Neural progenitor cell (in vitro differentiated cells): Measurements from ENCODE around the gene TWIST1. TPM values are rescaled to one million over a fixed set of nuclear protein-coding genes. Genes with fewer than 3 reads are reported as not detected.

Experiments
- DNase-seq: peaks from one replicate; pipeline ENCODE4 v3.0.0-alpha.2; 2016; ENCODE audit warnings: low spot score
- H2AFZ ChIP-seq: fragments of 200-600 bp; sonication (generic); replicated peaks from 2 replicates; pipeline ENCODE4 v1.6.1; 2016; ENCODE audit warnings: antibody characterized with exemption
- H3F3A ChIP-seq: fragments of 200-600 bp; sonication (generic); 2 replicates; pipeline ENCODE4 v1.6.1; 2016; ENCODE audit warnings: antibody characterized with exemption, low read depth
- H3K27ac ChIP-seq: fragments of 200-600 bp; sonication (generic); 2 replicates; pipeline ENCODE4 v1.5.1; 2016; ENCODE audit warnings: mild to moderate bottlenecking
- H3K27me3 ChIP-seq: fragments of 200-600 bp; sonication (generic); 2 replicates; pipeline ENCODE4 v1.6.1; 2016; ENCODE audit warnings: mild to moderate bottlenecking, moderate library complexity
- H3K36me3 ChIP-seq: fragments of 200-600 bp; sonication (generic); 2 replicates; pipeline ENCODE4 v1.5.1; 2016
- H3K4me1 ChIP-seq: fragments of 200-600 bp; sonication (generic); 2 replicates; pipeline ENCODE4 v1.6.1; 2016; ENCODE audit warnings: mixed run types
- H3K4me2 ChIP-seq: fragments of 200-600 bp; sonication (generic); 2 replicates; pipeline ENCODE4 v1.6.1; 2016
- H3K4me3 ChIP-seq: fragments of 200-600 bp; sonication (generic); 2 replicates; pipeline ENCODE4 v1.5.1; 2016
- H3K79me2 ChIP-seq: fragments of 200-600 bp; sonication (generic); 2 replicates; pipeline ENCODE4 v1.6.1; 2016; ENCODE audit warnings: low read depth
- H3K9ac ChIP-seq: fragments of 200-600 bp; sonication (generic); 2 replicates; pipeline ENCODE4 v1.6.1; 2016
- H3K9me3 ChIP-seq: fragments of 200-600 bp; sonication (generic); 2 replicates; pipeline ENCODE4 v1.5.1; 2016; ENCODE audit warnings: low read depth
- H4K20me1 ChIP-seq: fragments of 200-600 bp; sonication (generic); 2 replicates; pipeline ENCODE4 v1.6.1; 2016; ENCODE audit warnings: low read depth
- H3K27ac Mint-ChIP-seq: 3 replicates; pipeline ENCODE4 v1.8.0; 2021; ENCODE audit warnings: mixed read lengths
- H3K27me3 Mint-ChIP-seq: 2 replicates; pipeline ENCODE4 v1.8.0; 2022; ENCODE audit warnings: low read depth, mild to moderate bottlenecking, inconsistent platforms, moderate library complexity, mixed read lengths; ENCODE audit not compliant: insufficient read depth
- H3K36me3 Mint-ChIP-seq: 3 replicates; pipeline ENCODE4 v1.8.0; 2021; ENCODE audit warnings: mixed read lengths
- H3K4me1 Mint-ChIP-seq: 3 replicates; pipeline ENCODE4 v1.8.0; 2021; ENCODE audit warnings: mixed read lengths
- H3K4me3 Mint-ChIP-seq: 3 replicates; pipeline ENCODE4 v1.8.0; 2021; ENCODE audit warnings: mild to moderate bottlenecking, moderate library complexity, mixed read lengths
- H3K9me3 Mint-ChIP-seq: 3 replicates; pipeline ENCODE4 v1.8.0; 2020; ENCODE audit warnings: mixed read lengths
- EZH2 ChIP-seq: fragments of 200-600 bp; sonication (generic); IDR thresholded peaks from 2 replicates; pipeline ENCODE4 v1.6.1; 2017; ENCODE audit warnings: antibody characterized with exemption, mild to moderate bottlenecking, moderate library complexity
- EZH2phosphoT487 ChIP-seq: fragments of 200-600 bp; sonication (generic); IDR thresholded peaks from 2 replicates; pipeline ENCODE4 v1.6.1; 2017; ENCODE audit warnings: antibody characterized with exemption
- total RNA-seq: library from RNA; depleted of rRNA; stranded (reverse); fragments of >200 nt; gene quantifications from 2 replicates; pipeline ENCODE4 v1.2.3, GENCODE V29; 2015; ENCODE audit warnings: low replicate concordance
- TF ChIP-seq, protein P1 (sequence below): fragments of 200-600 bp; sonication (generic); IDR thresholded peaks from 2 replicates; pipeline ENCODE4 v1.5.1; 2017; ENCODE audit warnings: antibody characterized with exemption, mild to moderate bottlenecking

The TWIST1 gene
- total RNA-seq, 1 donor from 2014 or later: not detected

DNA sequence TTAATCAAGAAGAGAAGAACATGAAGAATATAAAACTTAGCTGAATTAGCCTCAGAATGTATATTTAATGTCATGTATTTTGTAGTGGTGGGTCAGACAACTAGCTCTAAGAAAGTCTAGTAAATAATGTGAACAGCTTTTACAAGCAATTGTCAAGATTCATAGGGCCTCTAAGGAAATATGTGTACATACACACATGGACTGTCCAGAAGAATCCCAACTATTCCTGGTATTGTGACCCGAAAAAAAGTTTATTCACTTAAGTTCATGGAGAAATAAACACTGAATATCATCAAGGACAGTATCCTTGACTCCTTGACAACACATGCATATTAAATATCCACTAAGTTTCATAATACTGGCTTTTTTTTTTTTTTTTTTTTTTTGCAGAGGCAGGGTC, 11.4 kb upstream of the TWIST1 start:
- Histone ChIP-seq H3F3A (no peaks in the 10 kb centered on the region), H3K4me3 (no peak overlapping the region), H3K9me3 (no peaks in the 10 kb centered on the region), H3K27me3 (peaks cover 86% of the 10 kb centered on the region), H3K27ac (no peak overlapping the region), H3K79me2 (no peaks in the 10 kb centered on the region), H2AFZ (no peak overlapping the region), H3K9ac (no peak overlapping the region), H3K36me3 (no peaks in the 10 kb centered on the region), H3K4me2 (no peak overlapping the region), H4K20me1 (no peaks in the 10 kb centered on the region), H3K4me1 (no peaks in the 10 kb centered on the region)
- no peak for DNase-seq
- H3K9me3 Mint-ChIP-seq: no peaks in the 10 kb centered on the region
- no peaks in the 10 kb centered on the region for H3K4me1 Mint-ChIP-seq
- peaks cover 2% of the 10 kb centered on the region for H3K27me3 Mint-ChIP-seq
- no peak overlapping the region for H3K27ac Mint-ChIP-seq
- H3K4me3 Mint-ChIP-seq: no peak overlapping the region
- no peaks in the 10 kb centered on the region for H3K36me3 Mint-ChIP-seq
- no peak for TF ChIP-seq EZH2phosphoT487
- TF ChIP-seq, protein P1, sequence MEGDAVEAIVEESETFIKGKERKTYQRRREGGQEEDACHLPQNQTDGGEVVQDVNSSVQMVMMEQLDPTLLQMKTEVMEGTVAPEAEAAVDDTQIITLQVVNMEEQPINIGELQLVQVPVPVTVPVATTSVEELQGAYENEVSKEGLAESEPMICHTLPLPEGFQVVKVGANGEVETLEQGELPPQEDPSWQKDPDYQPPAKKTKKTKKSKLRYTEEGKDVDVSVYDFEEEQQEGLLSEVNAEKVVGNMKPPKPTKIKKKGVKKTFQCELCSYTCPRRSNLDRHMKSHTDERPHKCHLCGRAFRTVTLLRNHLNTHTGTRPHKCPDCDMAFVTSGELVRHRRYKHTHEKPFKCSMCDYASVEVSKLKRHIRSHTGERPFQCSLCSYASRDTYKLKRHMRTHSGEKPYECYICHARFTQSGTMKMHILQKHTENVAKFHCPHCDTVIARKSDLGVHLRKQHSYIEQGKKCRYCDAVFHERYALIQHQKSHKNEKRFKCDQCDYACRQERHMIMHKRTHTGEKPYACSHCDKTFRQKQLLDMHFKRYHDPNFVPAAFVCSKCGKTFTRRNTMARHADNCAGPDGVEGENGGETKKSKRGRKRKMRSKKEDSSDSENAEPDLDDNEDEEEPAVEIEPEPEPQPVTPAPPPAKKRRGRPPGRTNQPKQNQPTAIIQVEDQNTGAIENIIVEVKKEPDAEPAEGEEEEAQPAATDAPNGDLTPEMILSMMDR: no peak

DNA sequence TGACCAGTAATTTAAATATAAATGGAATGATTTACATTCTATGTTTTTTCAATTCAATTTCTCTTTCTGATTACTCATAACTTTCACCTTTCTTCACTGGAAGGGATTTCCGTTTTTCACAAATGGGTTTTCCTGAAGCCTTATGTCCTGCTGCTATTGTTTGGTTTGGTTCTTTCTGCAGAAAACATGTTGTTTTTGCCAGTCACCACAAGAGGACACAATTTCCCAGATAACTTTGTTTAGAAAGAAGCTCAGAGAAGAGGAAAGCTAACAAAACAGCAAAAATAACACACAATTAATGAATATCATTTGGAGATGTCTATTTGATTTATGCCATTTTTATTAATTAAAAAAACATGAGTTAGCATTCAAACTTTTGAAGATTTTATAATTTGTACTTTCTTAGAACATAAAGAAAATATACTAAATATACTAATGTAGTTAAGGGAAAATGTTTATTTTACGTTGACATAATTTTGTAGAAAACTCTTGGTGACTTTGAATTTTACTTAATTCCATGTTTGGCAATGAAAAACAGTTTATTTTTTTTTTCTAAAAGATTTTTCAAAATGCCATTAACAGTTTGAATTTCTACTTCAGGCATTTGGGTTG, 4.6 kb upstream of the TWIST1 start:
- Histone ChIP-seq H3F3A (peaks cover 10% of the 10 kb centered on the region), H3K4me3 (no peak overlapping the region), H3K4me1 (no peaks in the 10 kb centered on the region), H4K20me1 (peaks cover 27% of the 10 kb centered on the region), H3K27me3 (peaks cover 100% of the 10 kb centered on the region), H2AFZ (no peak overlapping the region), H3K9me3 (no peaks in the 10 kb centered on the region), H3K79me2 (no peaks in the 10 kb centered on the region), H3K36me3 (no peaks in the 10 kb centered on the region), H3K27ac (no peak overlapping the region), H3K9ac (no peak overlapping the region), H3K4me2 (no peak overlapping the region)
- Mint-ChIP-seq H3K9me3 (no peaks in the 10 kb centered on the region), H3K27me3 (peaks cover 32% of the 10 kb centered on the region), H3K36me3 (no peaks in the 10 kb centered on the region), H3K27ac (no peak overlapping the region), H3K4me3 (no peak overlapping the region), H3K4me1 (peaks cover 11% of the 10 kb centered on the region)
- peak; percentile 69 for DNase-seq
- no peak for TF ChIP-seq EZH2phosphoT487
- TF ChIP-seq, protein P1: peak; percentile 88

DNA sequence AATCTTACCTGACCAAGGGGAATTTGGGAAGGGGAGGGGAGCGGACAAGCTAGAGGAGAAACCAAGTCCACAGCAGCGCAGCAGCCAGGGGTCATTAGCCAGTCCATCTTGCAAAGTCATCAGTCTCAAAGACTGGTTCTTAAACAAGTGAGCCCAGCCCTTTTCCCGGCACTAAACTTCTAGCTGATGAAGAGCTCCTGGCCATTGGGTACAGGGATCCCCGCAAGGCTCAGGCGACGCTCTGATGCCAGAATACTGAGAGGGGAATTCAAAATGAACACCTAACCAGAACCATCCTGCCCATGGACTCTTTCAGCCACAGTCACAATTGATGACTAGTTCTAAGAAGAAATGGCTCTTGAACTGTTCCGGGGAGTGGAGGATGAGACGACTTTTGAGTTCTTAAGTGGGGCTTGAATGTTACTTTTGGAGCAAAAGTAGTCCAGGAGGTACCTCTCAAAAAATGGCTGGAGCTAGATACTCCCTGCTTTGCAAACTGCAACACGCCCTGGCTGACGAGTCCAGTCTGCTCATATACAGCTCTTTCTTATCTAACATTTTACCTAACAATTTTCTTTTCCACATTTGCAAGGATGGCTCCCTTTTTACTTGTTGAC, 2.5 kb upstream of the TWIST1 start:
- H3K9me3 Mint-ChIP-seq: no peaks in the 10 kb centered on the region
- no peaks in the 10 kb centered on the region for H3K9me3 ChIP-seq
- H3K27me3 Mint-ChIP-seq: peaks cover 41% of the 10 kb centered on the region
- peaks cover 100% of the 10 kb centered on the region for H3K27me3 ChIP-seq
- no peak overlapping the region for H3K27ac Mint-ChIP-seq
- TF ChIP-seq EZH2 (peak; percentile 21), EZH2phosphoT487 (no peak)
- TF ChIP-seq, protein P1: no peak
- H3K36me3 Mint-ChIP-seq: no peaks in the 10 kb centered on the region
- DNase-seq: peak; percentile 46
- H4K20me1 ChIP-seq: peaks cover 45% of the 10 kb centered on the region
- peaks cover 14% of the 10 kb centered on the region for H3K4me1 Mint-ChIP-seq
- H3K4me3 Mint-ChIP-seq: peak overlapping the region; percentile 70
- no peak overlapping the region for H3K9ac ChIP-seq
- H3K4me1 ChIP-seq: peaks cover 6% of the 10 kb centered on the region
- H2AFZ ChIP-seq: no peak overlapping the region
- H3K4me3 ChIP-seq: no peak overlapping the region
- no peak overlapping the region for H3K4me2 ChIP-seq
- peaks cover 18% of the 10 kb centered on the region for H3F3A ChIP-seq
- no peak overlapping the region for H3K27ac ChIP-seq
- H3K79me2 ChIP-seq: no peaks in the 10 kb centered on the region
- H3K36me3 ChIP-seq: no peaks in the 10 kb centered on the region
